SU-DHL-6 (cell line): ENCODE data around the gene ITPKB.

Source experiments
- CTCF ChIP-seq: fragments of 200-600 bp; sonication (generic); IDR thresholded peaks from one replicate; pipeline ENCODE4 v1.5.1; 2017; ENCODE audit warnings: antibody characterized with exemption, mild to moderate bottlenecking, low read length, moderate library complexity; ENCODE audit not compliant: insufficient read depth, poor library complexity, severe bottlenecking
- EZH2phosphoT487 ChIP-seq: fragments of 200-600 bp; sonication (generic), shearing (Covaris generic); conservative IDR thresholded peaks from 2 replicates; pipeline ENCODE4 v1.6.1; 2018; ENCODE audit warnings: mild to moderate bottlenecking, antibody characterized with exemption, low read length, moderate library complexity, mixed read lengths

- TF ChIP-seq CTCF (no peak), EZH2phosphoT487 (no peak)
Measured at GRCh38 chr1:226764533-226764932, 25.5 kb upstream of the ITPKB start.
